GM13977 (cell line): ENCODE results near the gene USP30.

Source experiments
- DNase-seq: peaks from one replicate; pipeline ENCODE4 v3.0.0; 2012; ENCODE audit warnings: low spot score
- in situ Hi-C: fragments of 300-500 bp; cut with MboI; formaldehyde crosslinking; loops from one replicate; pipeline ENCODE4 v1.12.0; 2022; ENCODE audit warnings: low sequenced_read_pairs, low pct_unique_long_range_greater_than_20kb, mixed read lengths, inconsistent platforms; ENCODE audit not compliant: unreplicated experiment
- TF ChIP-seq, protein P1 (sequence below): IDR thresholded peaks from 2 replicates; pipeline ENCODE4 v1.5.1; 2012; ENCODE audit warnings: mild to moderate bottlenecking, control low read depth; ENCODE audit not compliant: insufficient read depth; ENCODE audit errors: extremely low read depth, missing control alignments

USP30 gene

GRCh38 chr12:109131154-109132050, 79.0 kb downstream of the USP30 start:
- TF ChIP-seq, protein P1, sequence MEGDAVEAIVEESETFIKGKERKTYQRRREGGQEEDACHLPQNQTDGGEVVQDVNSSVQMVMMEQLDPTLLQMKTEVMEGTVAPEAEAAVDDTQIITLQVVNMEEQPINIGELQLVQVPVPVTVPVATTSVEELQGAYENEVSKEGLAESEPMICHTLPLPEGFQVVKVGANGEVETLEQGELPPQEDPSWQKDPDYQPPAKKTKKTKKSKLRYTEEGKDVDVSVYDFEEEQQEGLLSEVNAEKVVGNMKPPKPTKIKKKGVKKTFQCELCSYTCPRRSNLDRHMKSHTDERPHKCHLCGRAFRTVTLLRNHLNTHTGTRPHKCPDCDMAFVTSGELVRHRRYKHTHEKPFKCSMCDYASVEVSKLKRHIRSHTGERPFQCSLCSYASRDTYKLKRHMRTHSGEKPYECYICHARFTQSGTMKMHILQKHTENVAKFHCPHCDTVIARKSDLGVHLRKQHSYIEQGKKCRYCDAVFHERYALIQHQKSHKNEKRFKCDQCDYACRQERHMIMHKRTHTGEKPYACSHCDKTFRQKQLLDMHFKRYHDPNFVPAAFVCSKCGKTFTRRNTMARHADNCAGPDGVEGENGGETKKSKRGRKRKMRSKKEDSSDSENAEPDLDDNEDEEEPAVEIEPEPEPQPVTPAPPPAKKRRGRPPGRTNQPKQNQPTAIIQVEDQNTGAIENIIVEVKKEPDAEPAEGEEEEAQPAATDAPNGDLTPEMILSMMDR: no peak
- DNase-seq: no peak
- in situ Hi-C loops: no loop called here

- in situ Hi-C loops: no loop called here
- TF ChIP-seq, protein P1: peak; percentile 46
- peak; percentile 37 for DNase-seq
Measured at GRCh38 chr12:109134186-109134917, 82.0 kb downstream of the USP30 start.

GRCh38 chr12:109137055-109137454, 84.7 kb downstream of the USP30 start:
- TF ChIP-seq, protein P1: no peak
- DNase-seq: no peak
- in situ Hi-C loops: no loop called here
